HUES64 (cell line): ENCODE results near the gene CABP2.

Experiments
- H3K27ac ChIP-seq: 2 replicates; pipeline ENCODE4 v1.7.0; 2013; ENCODE audit warnings: low read depth, low read length, inconsistent platforms
- H3K27me3 ChIP-seq: 2 replicates; pipeline ENCODE4 v1.6.1; 2013; ENCODE audit warnings: mild to moderate bottlenecking, low read length; ENCODE audit not compliant: insufficient read depth
- H3K36me3 ChIP-seq: 2 replicates; pipeline ENCODE4 v1.6.1; 2013; ENCODE audit warnings: mild to moderate bottlenecking, low read length; ENCODE audit not compliant: insufficient read depth
- H3K4me1 ChIP-seq: 2 replicates; pipeline ENCODE4 v1.6.1; 2013; ENCODE audit warnings: mild to moderate bottlenecking, low read length, moderate library complexity; ENCODE audit not compliant: insufficient read depth
- H3K4me3 ChIP-seq: 2 replicates; pipeline ENCODE4 v1.5.1; 2013; ENCODE audit warnings: mild to moderate bottlenecking, low read length, moderate library complexity
- H3K9ac ChIP-seq: 2 replicates; pipeline ENCODE4 v1.6.1; 2013; ENCODE audit warnings: mild to moderate bottlenecking, low read depth, low read length
- H3K9me3 ChIP-seq: 2 replicates; pipeline ENCODE4 v1.6.1; 2013; ENCODE audit warnings: low read depth, low read length; ENCODE audit not compliant: insufficient read depth
- WGBS: fragments of 150-250, 120-280 bp; methylation state at CpG from one replicate; pipeline ENCODE4 v1.1.7; 2013; ENCODE audit warnings: missing lambda C conversion rate; 5-methylcytosine and 5-hydroxymethylcytosine counted together

The CABP2 gene

DNA sequence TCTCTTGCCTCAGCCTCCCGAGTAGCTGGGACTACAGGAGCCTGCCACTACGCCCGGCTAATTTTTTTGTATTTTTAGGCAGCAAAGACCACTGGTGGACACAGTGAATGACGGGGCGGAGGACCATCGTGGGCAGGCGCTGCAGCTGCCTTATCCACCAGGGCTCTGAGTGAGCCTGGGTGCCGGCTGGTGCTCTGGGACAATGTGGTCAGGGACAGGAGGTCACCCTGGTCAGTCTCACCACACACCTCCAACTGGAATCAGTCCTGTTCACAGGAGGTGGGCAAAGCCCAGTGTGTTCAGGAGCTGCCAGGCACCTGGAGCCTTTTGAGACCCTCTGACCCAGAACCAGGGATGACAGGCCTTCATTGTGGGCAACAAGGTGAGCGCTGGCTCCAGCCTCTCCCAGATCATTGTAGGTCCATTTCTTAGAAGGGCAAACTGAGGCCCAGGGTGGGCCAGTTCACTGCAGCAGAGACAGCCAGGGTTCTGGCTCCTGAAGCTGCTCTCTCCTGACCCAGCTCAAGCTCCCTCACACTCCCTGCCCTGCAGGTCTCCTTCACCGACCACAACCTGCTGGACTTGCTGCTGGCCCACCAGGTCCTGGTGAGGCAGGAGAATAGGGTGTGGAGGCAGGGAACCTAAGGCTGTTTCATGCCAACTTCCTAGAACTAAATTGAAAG lies 15.7 kb upstream of the CABP2 start:
- H3K4me3 ChIP-seq: no peak overlapping the region
- no peaks in the 10 kb centered on the region for H3K36me3 ChIP-seq
- no peak overlapping the region for H3K9ac ChIP-seq
- H3K9me3 ChIP-seq: peaks cover 17% of the 10 kb centered on the region
- 95% methylated on average over 9 of the region's 10 CpGs for WGBS
- no peak overlapping the region for H3K27ac ChIP-seq
- H3K27me3 ChIP-seq: no peaks in the 10 kb centered on the region
- H3K4me1 ChIP-seq: peaks cover 6% of the 10 kb centered on the region; the same call in 1 of the 2 replicates

DNA sequence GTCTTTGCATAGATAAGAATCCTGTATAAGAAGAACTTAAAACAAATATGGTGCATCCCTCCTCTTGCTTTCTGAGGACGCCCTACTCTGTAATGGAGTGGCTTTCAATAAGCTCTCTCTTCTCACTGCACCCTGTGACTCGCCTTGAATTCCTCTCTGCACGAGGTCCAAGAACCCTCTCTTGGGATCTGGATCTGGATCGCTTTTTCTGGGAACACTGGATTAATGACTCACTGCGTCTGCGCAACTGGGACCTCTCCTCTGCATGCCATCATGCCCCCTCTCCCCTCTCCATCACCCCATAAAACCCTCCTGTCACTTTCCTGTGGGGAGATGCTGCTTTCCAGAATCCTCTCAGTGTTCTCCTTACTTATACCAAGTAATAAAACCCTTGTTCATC lies 15.1 kb upstream of the CABP2 start:
- H3K4me1 ChIP-seq: peaks cover 5% of the 10 kb centered on the region; the same call in 1 of the 2 replicates
- H3K36me3 ChIP-seq: no peaks in the 10 kb centered on the region
- WGBS: 86% methylated on average over 6 of the region's 6 CpGs
- no peak overlapping the region for H3K9ac ChIP-seq
- no peak overlapping the region for H3K4me3 ChIP-seq
- H3K9me3 ChIP-seq: peaks cover 24% of the 10 kb centered on the region
- H3K27me3 ChIP-seq: no peaks in the 10 kb centered on the region
- no peak overlapping the region for H3K27ac ChIP-seq

DNA sequence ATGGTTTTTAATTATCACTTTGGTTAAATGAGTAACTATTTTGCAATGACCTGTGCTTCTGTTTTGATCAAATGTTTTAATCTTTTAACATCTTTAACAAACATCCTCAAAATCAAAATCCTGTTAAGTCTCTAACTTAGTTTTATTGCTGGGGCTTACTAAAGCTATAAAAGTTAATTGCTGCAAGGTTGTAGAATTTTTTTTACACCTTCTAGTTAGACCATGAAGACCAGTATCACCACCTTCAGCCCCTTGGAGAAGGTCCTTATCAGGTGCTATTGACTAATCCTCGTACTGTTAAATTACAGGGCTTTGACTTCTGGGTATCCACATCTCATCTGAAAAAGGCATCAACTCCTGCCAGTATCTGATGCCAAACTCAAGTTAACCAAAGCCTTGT lies 12.3 kb upstream of the CABP2 start:
- peaks cover 33% of the 10 kb centered on the region for H3K9me3 ChIP-seq
- H3K27ac ChIP-seq: no peak overlapping the region
- H3K27me3 ChIP-seq: no peaks in the 10 kb centered on the region
- no peaks in the 10 kb centered on the region for H3K4me1 ChIP-seq
- no peaks in the 10 kb centered on the region for H3K36me3 ChIP-seq
- H3K9ac ChIP-seq: no peak overlapping the region
- H3K4me3 ChIP-seq: no peak overlapping the region
- 85% methylated on average over 1 of the region's 1 CpG for WGBS

DNA sequence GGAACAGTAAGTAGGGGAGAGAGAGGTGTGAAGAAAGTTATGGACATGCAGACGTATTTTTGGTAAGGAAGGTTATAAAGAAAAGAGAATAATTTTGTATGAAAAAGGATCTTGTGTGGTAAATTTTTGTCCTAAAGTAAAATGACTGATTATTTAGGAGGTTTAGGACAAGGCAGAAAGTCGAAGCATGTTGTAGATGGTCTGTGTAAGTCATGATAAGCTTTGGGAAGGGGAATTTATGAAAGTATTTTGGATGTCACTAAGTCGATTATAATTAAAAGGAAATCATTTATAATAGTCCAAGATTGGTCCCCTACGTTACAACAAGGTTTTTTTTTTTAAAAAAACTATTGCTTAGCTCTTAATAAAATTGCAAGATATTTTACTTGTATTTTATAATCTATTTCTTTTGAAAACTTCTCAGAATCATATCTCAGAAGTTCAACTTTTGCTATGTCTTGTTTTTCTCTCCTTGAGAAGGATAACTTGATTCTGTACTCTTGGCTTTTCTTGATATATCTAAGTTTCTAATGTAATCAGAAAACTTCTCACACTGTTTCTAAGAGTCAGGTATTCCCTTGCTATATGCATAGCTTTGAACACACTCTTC lies 10.9 kb upstream of the CABP2 start:
- 34% methylated on average over 2 of the region's 4 CpGs for WGBS
- peaks cover 33% of the 10 kb centered on the region for H3K9me3 ChIP-seq
- H3K27ac ChIP-seq: no peak overlapping the region

DNA sequence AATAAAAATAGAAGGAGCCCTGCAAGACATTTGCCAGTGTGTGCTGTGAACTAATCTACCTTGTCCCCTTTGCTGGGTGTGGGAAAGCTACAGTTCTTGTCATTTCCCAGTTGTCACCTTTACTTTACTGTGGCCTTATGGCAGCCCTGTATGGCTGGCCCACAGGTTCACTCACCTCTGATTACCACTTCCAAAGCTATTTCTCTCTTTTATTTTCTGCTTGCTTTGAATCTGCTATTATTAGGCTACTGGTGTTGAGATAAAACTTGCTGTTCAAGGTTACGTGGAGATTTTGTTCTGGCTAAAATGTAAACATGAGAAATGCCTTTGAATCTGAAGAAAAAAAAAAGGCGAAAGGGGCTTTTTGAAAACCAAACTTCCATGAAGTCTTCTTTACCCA lies 9.6 kb upstream of the CABP2 start:
- H3K27ac ChIP-seq: no peak overlapping the region
- H3K9me3 ChIP-seq: peaks cover 33% of the 10 kb centered on the region
- H3K4me1 ChIP-seq: no peaks in the 10 kb centered on the region
- no peak overlapping the region for H3K9ac ChIP-seq
- 78% methylated on average over 2 of the region's 2 CpGs for WGBS
- no peaks in the 10 kb centered on the region for H3K36me3 ChIP-seq
- H3K4me3 ChIP-seq: no peak overlapping the region
- no peaks in the 10 kb centered on the region; the same call in 1 of the 2 replicates for H3K27me3 ChIP-seq

More for the DNA sequence above, 10.9 kb upstream of the CABP2 start:
- Histone ChIP-seq H3K9ac (no peak overlapping the region), H3K27me3 (no peaks in the 10 kb centered on the region), H3K4me1 (no peaks in the 10 kb centered on the region), H3K36me3 (no peaks in the 10 kb centered on the region), H3K4me3 (0 out of 2 replicates have a peak overlapping the region, but pooled peaks have one; percentile 10)

DNA sequence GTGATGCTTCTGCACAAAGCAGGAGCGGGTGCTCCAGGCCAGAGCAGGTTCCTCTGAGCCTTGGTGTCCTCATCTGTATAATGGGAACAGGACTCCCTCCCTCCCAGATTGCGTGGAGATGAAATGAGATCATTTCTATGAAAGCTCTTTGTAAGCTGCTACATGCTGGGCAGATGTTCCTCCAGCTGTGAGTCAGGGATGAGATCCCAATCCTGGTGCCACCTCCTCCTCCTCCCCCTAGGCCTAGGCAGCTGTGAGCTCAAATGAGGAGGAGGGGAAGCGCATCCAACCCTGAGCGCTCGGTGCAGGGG lies 7.0 kb upstream of the CABP2 start:
- Histone ChIP-seq H3K27me3 (no peaks in the 10 kb centered on the region; the same call in 1 of the 2 replicates), H3K4me3 (no peak overlapping the region), H3K4me1 (no peaks in the 10 kb centered on the region), H3K9me3 (peaks cover 26% of the 10 kb centered on the region), H3K9ac (no peak overlapping the region), H3K36me3 (no peaks in the 10 kb centered on the region), H3K27ac (no peak overlapping the region)
- WGBS: 87% methylated on average over 5 of the region's 5 CpGs

DNA sequence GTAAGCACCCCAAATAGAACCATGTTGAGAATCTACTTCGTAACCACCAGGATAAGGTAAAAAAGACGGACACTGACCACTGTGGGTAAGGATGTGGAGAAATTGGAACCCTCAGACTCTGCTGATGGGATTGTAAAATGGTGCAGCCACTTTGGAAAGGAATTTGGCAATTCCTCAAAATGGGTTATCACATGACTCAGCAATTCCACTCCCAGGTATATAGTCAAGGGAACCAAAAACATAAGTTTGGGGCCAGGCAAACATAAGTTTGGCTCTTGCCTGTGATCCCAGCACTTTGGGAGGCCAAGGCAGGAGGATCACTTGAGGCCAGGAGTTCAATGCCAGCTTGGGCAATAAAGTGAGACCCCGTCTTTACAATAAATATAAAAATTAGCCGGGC lies 5.1 kb upstream of the CABP2 start:
- H3K9ac ChIP-seq: no peak overlapping the region
- WGBS: 97% methylated on average over 4 of the region's 4 CpGs
- no peak overlapping the region for H3K27ac ChIP-seq
- H3K36me3 ChIP-seq: no peaks in the 10 kb centered on the region
- no peaks in the 10 kb centered on the region; the same call in 1 of the 2 replicates for H3K27me3 ChIP-seq
- H3K4me1 ChIP-seq: no peaks in the 10 kb centered on the region
- H3K4me3 ChIP-seq: no peak overlapping the region
- peaks cover 10% of the 10 kb centered on the region for H3K9me3 ChIP-seq

DNA sequence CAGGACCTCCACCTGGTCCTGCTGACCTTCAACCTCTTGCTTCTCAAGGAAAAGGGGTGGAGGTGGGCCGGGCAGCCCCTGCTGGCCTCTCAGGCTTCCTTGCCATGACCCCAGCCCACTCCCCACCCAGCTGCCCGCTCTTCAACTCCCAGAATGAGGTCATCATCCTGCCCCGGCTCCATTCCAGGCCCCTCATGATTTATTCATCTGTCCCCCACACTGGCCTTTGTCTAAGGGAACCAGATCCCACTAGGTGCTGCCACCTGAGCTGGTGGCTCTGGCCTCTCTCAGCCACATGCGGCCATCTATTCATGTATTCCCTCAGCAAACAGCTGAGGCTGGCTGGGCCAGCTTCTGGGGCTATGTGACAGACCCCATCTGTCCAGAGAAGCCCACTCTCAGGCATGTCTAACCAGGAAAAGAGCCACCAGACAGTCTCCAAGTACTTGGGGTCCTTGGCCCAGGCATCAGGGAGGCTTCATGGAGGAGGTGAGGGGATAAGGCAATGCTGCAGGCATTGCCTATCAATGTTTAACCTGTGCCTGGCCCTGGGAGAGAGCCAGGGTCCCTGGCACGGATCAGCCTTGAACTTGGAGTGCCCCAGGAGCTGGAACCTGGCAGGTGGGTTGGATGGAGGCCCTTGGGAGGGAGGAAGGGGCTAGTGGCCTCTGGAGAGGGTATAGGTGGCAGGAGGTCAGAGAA lies 2.2 kb upstream of the CABP2 start:
- H3K4me3 ChIP-seq: no peak overlapping the region
- H3K27ac ChIP-seq: no peak overlapping the region
- WGBS: 81% methylated on average over 5 of the region's 5 CpGs
- no peak overlapping the region for H3K9ac ChIP-seq
- no peaks in the 10 kb centered on the region for H3K36me3 ChIP-seq
- H3K27me3 ChIP-seq: no peaks in the 10 kb centered on the region; the same call in 1 of the 2 replicates
- H3K9me3 ChIP-seq: no peaks in the 10 kb centered on the region
- no peaks in the 10 kb centered on the region for H3K4me1 ChIP-seq

DNA sequence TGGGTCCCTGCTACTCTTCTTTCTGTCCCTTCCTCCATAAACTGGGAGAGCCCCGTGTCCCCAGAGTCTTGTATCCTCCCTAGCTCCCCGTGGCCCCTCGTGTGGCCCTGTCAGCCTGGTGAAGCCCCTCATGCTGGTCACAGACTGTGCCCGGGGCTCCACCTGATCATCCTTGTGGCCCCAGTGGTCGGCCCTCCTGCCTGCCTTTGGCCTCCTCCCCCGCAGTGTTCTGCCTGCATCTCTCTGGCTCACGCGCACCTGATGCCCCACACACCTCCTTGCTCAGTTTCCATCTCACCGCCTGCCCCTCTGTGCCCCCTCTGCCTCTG lies 1.2 kb upstream of the CABP2 start:
- no peaks in the 10 kb centered on the region for H3K4me1 ChIP-seq
- no peak overlapping the region for H3K9ac ChIP-seq
- H3K36me3 ChIP-seq: no peaks in the 10 kb centered on the region
- no peak overlapping the region for H3K4me3 ChIP-seq
- H3K9me3 ChIP-seq: no peaks in the 10 kb centered on the region
- no peaks in the 10 kb centered on the region; the same call in 1 of the 2 replicates for H3K27me3 ChIP-seq
- 92% methylated on average over 9 of the region's 9 CpGs for WGBS
- H3K27ac ChIP-seq: no peak overlapping the region

DNA sequence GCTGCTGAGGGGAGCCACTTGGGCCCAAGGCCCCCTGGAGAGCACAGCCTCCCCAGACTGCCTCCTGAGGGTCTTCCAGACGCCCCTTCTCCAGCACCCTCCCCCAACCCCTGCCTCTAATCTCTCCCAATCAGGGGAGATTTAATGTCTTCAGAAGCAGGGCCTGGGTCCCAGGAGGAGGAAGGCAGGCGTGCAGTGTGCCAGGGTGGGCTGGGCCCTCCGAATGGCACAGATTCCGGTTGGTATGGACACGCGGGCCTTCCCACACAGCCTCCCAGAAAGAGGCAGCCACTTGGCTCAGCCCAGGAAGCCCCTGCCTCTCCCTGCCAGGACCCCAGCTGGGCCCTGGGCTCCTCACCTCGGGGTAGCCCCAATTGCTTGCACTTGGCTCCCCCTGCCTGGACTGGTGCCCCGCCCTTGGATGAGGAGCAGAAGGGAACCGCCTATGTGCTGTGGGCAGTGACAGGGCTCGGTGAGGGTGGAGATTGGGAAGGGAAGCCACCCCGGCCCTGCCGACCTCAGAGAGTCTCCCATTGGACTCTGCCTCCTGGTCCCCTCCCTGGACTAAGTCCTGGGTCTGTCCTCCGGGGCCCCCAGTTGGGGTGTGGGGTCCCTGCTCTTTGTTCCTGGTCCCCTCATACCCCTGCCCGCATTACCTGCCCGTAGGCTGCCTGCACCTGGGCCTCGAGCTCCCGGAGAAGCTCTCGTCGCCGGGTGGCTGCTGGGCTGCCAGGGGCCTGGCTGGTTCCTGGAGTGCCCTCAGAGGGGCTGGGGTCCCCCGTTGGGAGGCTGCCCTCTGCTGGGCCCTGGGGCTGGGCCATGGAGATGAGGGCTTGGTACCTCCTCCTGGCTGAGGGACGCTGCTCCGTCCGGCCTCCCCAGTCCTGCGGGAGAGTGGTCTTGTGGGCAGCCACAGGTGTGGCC lies 572 bp upstream of the CABP2 start:
- H3K36me3 ChIP-seq: no peaks in the 10 kb centered on the region
- no peaks in the 10 kb centered on the region for H3K4me1 ChIP-seq
- WGBS: 90% methylated on average over 25 of the region's 25 CpGs
- H3K4me3 ChIP-seq: no peak overlapping the region
- H3K9ac ChIP-seq: no peak overlapping the region
- no peaks in the 10 kb centered on the region for H3K9me3 ChIP-seq
- no peaks in the 10 kb centered on the region; the same call in 1 of the 2 replicates for H3K27me3 ChIP-seq
- no peak overlapping the region for H3K27ac ChIP-seq

DNA sequence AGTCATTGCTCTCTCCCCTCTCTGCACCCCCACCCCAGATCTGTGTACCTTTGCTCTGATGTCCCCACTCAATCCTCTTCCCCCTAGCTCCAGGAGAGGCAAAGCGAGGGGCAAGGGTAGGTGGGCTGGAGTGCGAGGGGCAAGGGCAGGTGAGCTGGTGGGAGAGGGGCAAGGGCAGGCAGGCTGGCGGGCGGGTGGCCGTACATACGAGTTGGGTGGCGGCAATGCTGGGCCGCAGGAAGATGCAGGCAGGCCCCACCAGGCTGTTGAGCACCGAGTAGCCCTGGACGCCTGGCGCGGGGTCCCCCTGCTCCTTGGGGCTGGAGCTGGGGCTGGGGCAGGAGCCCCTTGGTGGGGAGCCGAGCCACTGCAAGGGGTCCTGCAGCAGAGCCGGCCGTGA lies 908 bp downstream of the CABP2 start:
- Histone ChIP-seq H3K27ac (no peak overlapping the region), H3K4me3 (no peak overlapping the region), H3K36me3 (no peaks in the 10 kb centered on the region), H3K9ac (no peak overlapping the region), H3K4me1 (no peaks in the 10 kb centered on the region), H3K27me3 (no peaks in the 10 kb centered on the region), H3K9me3 (no peaks in the 10 kb centered on the region)
- WGBS: 90% methylated on average over 14 of the region's 15 CpGs
